NCI-H1417 treated with DMSO at 0.1 percent for 48 hours (cell line): ENCODE results near the gene MBD2.

Experiments used
- DNase-seq: peaks from one replicate; lab custom pipeline; 2025; lab: John Stamatoyannopoulos, UW

Gene MBD2

DNA sequence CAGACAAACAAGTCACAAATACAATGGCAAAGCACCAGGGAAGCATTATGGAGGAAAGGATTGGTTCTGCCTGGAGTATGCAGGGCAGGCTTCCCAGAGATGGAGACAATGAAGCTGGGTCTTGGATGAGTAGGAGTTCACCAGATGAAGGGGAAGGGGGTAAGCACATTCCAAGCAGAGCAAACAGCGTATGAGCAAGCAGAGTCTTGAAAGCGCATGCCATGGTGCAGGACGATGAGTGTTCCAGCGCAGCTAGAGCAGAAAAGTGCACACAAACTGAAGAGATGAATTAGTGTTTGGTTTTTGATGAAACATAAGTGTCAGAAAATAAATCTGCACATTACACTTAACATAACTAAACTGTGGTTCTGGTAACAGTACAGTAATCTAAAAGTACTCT lies 21.6 kb downstream of the MBD2 start:
- DNase-seq = no peak

DNA sequence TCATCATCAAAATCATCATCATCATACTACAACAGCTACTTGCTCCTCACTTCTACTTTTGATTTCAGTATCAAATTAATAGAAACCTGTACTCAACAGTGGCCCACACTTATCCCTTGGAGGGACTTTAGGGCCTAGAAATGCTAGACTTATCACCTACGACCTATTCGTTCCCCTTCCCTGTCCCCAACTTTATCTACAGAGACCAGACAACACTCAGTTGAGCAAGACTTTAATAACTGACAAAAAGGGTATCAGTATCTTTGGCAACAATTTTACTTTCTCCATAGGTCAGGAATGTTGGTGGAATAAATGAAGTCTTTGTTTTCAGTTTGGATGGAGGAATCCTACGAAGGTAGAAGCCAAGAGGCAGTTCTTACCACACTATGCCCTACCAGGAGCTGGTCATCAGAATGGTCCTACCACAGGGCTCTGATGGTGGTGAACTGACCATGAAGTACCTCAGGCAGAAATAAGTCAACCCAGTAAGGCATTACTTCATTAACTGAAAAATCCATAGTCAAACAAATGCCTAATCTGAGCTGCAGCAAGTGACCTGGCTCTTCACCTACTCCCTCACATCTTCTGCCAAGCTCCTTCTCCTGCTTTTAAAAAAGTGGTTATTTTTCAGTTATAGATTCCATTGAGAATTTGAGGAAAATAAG lies 26.6 kb downstream of the MBD2 start:
- DNase-seq = no peak

DNA sequence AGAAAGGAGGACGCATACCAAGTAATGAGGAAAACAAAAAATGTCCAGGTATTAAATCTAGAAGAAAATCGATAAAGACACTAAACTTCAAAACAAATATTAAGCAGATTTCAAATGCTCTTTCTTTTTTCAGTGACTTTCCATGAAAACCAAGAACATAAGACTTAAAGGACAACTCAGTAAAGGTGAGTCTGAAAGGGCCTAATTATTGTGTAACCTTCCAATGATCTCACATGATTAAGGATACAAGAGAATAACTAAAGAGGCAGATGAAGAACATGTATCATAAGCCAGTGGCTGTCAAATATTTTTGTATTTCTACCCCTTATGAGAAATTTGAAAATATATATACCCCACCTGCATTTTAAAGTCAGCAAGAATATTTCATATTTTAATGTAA lies 30.7 kb downstream of the MBD2 start:
- DNase-seq = no peak

DNA sequence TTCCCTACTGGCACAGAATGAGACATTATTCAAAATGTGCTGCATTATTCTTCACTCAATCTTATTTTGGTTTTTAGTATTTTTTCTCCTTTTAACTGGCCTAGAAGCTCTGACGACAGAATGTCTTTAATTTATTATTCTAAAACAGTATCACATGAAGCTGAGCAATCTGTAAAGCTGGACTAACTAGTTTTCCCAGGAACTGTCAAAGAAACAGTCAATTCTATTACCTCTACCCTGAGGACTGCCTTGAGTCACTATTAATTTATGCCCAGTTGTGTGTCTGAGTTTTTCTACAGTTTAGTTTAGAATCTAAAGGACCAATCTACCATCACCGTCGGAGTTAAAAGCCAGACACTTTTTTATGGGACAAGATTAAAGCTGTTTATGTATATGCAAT lies 31.6 kb downstream of the MBD2 start:
- no peak for DNase-seq

DNA sequence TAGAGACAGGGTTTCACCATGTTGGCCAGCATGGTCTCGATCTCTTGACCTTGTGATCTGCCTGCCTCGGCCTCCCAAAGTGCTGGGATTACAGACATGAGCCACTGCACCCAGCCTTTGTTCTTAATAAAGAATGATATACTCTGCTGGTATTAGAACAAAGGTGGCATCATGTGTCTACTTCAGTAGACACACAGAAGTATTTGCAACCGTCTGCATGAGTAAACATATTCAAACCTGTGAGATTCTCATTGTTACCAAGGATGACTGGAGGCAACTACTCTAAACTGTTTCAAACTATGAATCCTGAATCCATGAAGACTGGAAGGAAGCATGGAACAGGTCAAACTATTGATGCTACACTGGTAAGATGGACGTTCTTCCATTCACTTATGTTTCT lies 32.1 kb downstream of the MBD2 start:
- DNase-seq = no peak

DNA sequence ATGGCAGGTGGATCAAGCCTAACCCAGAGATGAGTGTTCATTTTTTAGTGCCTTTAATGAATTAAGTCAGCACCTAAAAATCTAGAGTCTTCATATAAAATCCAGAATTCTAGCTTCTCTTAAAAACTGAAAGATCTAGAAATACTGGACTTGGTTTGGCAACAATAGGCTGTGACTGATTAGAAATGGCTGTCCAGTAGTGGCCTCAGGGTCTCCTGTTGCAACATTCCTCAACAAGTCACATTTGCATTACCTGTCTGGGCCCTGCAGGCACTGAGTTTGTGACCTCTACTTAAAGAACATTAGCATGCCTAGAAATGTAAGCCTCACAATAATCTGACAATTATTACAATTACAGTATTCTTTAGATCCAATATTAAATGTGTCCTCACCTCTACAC lies 33.1 kb downstream of the MBD2 start:
- no peak for DNase-seq

DNA sequence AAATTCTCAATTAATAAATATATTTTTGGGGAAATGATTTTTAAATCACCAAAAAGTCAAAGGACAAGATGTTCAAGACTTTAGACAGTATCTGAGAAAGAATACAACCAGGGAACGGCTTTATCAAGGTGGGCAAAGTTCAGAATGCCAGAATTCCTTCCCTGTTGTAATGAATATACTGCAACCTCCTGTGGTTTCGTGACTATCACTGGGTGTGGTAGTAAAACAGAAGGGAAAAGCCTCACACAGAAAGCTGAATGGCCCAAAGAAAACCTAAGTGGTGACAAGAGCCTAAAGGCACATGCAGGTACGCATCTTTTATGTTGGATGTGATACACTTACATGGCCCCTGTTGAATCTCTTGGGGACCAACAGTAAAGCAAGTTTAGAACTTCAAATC lies 37.1 kb downstream of the MBD2 start:
- no peak for DNase-seq

DNA sequence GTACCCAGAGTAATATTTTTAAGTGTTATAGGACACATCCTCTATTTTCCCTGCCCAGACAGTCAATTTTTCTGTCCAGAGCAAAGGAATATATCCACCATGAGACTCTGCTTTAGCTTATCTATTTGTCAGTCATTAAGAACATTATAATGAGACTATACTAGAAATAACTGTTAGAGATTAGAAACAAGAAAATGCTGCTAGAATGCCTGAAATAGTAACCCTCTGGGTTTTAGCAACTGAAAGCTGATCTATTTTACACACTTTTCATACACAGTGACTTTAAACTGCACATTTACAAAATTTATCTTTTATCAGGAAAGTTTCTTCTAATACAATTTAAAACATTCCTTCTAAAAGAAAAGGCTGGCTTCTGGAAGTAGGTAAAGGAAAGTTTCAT lies 39.6 kb downstream of the MBD2 start:
- no peak for DNase-seq

DNA sequence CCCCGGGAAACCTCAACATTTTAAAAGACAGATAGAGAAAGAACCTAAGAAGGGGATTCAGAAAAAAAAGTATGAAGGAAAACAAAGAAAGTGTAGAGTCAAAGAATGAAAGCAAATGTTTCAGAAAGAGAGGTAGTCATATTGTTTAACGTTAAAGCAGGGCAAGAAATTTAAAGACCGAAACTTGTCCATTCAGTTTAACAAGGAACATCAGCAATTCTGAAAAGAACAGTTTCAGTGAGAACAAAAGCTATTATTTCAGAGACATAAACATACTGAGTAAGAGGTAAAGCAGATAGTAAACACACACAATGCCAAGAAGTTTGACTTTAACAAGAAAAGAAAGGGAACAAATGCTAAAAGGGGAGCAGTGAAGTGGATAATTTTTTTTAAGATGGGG lies 41.1 kb downstream of the MBD2 start:
- no peak for DNase-seq

DNA sequence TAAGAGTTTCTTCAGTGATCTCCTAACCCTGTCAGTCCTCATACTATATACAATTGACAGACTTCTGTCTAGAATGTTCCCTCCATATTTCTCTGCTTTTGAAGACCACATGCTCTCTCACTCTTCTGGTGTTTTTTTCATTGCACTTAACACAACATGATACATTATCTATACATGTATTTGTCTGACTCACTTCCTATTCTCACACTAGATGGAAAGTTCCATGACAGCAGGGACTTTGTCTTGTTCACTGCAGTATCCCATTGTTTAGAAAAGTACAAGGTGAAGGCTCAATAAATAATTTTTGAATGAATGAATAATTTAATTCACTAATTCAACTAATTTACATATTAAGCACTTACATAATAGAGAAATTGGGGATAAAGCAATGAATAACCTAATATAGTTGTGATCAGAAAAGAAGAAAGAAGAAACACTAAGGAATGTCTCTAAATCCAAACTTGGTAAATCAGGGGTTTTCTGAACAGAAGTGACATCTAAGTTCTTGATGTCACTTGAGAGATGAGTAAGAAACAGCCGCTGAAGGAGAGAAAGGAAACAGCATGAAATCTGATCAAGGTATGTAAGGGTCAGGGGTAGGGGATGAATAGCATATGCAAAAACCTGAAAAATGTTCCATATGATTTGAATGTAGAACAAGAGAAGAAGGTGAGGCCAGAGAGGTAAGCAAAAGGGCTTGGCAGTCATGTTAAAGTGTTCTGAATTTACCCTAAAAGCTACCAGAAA lies 42.4 kb downstream of the MBD2 start:
- DNase-seq = no peak

DNA sequence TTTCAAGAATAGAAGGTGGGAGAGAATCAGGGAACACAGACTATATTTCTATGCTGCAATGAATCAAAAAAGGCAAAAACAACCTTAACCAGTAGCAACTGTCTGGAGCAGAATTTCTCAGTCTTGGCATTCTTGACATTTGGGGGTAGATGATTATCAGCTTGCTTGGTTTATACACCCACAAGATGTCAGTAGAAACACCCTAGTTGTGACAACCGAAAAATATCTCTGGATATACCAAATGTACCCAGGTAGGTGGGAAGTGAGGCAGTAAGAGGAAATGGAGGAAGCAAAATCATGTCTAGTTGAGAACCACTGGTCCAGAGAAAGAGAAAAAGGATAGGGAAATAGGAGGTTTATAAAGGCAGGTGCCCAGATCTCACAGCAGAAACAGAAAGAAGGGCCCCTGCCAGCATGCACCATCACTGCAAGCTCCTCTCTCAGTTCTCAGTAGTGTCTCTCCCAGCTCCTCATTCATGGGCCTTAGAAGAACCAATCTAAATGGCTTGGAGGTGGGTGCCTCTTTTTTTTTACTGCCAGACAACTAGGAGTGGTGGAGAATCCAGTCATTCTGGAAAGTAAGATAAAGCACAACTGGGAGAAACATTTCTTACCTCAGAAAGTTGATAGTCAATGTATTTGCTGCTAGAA lies 50.4 kb downstream of the MBD2 start:
- DNase-seq = no peak

DNA sequence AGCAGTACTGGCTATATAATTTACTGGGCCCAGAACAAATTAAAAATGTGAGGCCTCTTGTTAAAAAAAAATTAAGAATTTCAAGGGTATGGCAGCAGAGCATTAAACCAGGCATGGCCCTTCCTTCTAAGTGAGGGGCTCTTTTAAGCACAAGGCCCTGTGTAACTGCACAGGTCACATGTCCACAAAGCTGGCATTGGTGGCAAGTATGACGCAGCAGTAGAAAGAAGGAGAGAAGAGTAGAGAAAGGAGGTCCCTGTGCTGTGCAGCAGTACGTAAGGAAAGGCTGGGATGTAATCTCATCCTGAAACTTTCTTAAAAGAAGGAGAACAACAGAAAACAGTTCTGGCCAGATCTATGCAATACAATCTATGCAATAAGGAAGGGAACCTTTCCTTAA lies 51.2 kb downstream of the MBD2 start:
- DNase-seq = no peak

DNA sequence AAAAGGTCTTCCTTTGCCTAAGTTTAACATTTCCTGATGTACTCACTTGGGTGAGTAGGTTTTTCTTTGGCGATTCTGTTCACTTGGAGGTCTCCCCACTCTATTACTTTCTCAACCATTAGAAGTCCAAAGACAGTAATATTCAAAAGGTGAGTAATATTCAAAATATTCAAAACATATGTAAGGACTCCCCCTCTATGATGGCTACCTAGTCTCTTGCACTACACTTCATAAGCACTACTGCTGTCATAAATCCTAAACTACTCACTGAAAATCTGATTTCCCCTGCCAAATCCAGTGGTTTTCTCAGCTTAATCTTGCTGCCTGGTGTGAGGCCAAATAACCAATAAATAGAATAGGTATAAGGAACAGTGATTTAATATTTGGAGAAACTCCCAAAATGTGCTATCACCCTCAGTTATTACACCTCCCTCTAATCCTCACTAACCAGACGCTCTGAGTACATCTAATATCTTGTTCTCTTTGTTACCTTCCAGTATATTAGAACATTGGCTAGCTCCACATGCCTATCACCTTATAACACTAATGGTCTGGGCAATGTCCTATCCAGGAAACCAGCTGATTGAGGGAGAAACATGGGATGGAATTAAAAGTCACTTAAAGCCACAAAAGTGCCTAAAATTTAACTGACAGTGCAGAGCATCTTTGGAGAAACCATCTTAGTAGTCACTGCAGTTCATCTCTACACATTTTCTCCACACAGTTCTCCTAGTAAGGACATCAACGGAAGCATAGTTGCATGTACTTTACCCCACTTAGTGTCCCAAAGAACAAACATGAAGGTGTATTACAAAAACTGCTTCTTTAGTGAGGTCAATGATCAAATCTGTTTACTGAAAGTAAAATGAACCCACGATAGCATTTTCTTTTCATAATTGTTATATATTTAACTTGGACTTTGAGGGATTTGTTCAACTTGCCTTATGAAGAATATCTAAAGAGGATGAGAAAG lies 54.8 kb downstream of the MBD2 start:
- no peak for DNase-seq

DNA sequence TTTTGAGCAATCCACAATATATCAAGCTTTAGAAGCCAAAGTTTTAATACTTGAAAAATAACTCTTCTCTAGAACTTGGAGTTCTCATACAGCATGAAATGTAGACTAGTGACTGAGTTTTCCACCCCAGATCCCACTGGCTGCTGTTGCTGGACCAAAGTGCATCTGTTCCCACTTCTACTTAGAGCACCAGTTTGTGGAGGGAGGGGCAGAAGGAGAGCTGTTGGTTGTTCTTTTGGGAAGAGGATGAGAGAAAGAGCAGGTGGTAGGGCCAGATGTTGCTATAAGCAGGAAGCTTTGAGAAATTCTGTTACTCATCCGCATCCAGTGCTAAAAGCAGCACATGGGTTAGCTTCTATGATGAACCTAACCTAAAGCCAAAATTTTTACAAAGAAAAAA lies 59.0 kb downstream of the MBD2 start:
- DNase-seq = no peak

DNA sequence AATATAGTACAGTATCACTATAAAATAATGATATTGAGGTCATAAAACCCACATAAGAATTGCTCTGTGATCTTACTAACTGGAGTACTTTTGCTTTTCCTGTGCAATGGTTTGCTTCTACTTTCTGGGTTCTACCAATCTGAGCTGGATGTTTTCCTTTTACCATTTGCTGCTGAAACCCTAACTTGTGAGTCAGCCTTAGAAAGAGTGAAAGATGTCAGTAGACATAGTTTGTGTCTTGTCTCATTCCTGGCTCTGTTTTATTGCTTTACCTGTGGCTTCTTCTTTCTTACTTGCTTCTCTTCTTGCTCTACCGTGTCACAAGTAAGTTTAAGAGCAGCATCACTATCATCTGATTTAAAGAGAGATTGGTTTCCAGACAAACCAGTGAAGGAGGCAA lies 61.0 kb downstream of the MBD2 start:
- DNase-seq = no peak

DNA sequence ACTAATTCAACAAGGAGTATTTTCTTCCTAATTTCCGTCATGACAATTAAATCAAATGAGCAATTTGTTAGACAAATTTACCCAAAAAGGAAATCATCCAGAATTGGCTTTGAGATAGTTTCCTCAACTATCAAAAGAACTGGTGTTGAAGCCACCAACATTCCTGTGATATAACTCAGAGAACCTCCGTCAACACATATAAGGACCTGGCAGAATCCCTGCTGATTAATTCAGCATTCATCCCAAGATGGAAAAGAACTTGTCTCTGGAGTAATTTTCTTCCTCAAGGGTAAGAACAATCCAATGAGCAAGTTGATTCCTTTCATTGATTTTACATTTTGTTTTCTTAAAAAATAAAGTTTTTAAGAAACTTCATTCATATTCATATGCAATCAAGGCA lies 62.0 kb downstream of the MBD2 start:
- DNase-seq = no peak

DNA sequence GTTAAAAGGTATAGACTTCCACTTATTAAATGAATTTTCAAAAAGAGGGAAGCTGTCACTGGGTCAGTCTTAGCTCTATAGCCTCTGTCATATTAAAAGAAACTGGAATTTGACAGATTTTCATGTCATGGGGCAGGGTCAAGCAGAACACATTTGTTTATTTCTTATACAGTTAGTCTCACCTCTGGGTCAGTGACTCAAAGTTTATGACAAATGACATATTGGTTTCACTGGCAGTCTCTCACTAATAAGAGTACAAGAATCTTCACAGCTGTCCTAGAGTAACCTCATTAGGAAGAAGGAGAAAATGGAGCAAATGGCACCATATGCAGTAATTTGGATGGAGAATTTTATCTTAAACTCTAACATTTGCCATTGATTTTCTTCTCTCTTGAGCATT lies 63.2 kb downstream of the MBD2 start:
- no peak for DNase-seq

DNA sequence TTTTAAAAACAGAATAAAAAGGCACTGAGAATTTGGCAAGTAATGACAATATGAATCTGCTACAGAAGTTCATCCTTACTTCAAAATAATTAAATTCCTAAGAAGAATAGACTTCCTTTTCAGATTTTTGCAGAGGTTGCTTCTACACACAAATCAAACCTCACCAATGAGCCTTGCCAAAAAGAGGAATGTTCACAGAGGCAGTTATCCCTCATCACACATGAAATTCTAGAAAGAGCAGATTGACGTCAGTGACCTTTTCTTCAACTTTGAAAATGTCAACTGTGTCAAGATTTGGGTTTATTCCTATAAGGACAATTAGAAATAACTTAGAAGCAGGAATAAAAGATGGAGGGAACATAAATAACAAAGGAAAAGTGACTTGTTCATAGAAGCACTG lies 64.6 kb downstream of the MBD2 start:
- DNase-seq = no peak

DNA sequence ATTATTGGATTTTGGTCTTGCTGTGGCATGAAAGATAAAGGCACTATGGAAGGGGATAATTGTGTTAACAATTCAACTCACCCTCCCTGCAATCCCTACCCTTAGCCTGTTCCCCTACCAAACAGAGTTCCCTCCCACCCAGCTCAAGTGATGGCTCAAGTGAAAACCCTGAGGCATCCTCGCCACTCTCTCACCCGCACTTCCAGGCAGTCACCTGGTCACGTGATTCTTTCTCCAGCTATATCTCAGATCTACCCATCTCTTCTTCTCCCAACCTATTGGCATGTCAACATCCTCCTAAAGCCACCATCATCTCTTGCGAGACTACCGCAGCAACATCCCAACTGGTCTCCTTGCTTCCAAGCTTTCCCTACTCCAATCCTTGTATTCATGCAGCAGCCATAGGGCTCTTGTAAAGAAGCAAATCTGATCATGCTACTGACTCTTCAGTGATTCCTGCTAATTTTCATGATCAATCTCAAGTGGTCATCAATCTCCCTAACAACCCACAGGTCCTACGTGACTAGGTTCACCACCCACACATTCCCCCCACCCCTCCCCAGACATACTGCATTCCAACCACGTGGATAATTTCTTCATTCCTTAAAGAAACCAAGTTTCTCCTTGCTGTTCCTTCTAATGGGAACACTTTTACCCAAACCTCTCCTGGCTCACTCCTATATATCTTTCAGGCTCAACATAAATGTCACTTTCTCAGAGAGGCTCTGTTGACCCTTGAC lies 66.7 kb downstream of the MBD2 start:
- no peak for DNase-seq

DNA sequence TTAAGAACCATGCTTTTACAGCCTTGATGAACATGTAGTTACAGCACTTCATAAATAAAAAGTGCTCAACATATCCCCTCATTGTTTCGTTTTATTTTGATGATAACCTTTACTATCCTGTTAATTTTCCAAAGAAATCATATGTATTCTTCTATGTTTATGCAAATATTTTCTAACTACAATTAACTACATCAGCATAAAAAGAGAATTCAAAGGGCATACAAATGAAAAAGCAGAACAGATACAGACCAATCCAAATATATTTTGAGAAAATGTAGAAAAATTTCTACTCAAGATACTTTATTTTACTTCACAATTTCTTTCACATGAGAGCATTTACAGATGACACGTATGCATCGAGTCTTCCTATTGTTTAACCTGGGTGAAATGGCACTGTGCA lies 69.1 kb downstream of the MBD2 start:
- DNase-seq = no peak

DNA sequence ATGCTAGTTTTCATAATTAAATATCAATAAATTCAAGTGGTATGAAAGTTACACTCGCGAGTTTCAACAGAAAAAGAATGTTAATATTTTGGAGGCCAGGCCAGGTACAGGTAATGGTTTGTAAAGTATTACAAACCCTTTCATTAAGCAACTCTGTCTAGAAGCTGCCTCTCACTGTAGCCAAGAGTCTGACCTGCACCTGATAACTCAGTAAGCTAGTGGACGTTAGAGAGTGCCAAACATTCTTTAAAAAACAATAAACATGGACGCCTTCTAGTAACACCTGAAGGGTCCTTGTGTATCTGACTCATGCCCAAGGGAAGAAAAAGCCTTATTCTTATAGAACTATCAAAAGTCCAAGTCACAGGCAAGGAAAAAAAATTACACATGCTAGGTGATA lies 70.2 kb downstream of the MBD2 start:
- DNase-seq = no peak

DNA sequence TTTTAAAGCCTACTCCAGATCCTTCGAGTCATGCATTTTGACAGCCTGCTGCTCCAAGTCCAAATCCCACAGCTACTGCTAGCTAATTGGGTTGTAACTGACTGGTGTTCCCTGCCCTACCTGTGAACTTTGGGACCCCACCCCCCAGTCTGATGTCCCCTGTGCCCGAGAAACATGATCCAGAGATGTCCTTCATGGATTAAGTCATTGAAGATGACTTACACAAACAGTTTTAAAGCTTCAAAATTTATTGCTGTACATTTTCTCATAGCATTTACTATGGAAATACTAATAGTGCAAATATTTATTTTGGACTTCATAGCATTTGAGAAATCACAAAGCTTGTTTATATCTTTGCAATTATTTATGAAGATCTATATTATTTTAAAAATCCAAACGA lies 73.1 kb downstream of the MBD2 start:
- DNase-seq = no peak
